ENCODE measurements around the gene NDUFS6.

The NDUFS6 gene

DNA sequence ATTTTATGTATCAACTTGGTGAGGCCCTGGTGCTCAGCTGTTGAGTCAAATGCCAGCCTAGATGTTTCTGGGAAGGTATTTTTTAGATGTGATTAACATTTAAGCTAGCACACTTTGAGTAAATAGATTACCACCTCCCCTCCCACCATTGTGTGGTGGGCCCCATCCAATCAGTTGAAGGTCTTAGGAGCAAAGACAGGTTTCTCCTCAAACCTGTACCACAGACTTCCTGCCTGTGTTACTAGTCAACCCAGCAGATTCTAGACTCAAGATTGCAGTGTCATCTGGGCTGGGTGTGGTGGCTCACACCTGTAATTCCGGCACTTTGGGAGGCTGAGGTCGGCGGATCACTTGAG is 35.3 kb upstream of the NDUFS6 start:
- no peak for ATAC-seq

DNA sequence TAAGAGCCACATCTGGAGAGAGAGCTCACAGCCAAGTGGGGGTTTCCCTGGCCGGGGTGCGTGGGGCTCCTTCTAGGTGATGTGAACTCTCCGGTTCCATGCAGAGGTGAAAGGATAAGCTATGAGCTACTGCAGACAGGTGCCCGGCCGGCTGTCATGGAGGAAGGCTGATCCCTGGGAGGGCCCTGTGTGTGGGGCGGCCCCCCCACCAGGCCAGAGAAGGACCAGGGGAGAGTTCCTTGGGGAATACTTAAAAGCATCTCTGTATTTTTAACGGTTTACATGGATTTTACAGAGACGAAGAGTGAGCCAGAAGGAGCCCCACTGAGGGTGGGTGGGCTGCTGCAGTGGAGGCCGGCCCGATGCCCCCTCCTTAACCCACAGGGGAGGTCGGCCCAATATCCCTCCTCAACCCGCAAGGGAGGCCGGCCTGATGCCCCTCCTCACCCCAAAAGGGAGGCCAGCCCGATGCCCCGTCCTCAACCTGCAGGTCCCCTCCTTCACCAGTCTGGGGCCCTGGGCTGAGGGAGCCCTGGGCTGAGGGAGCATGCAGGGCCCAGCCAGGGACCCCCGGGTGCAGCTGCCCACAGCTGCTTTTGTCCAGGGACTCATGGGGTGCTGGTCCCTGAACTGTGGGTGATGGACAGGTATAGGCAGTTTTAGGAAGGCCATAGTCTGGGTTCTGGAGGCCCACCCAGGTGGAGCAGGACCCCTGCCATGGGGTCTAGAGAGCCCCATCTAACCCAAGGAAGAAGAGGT is 33.5 kb upstream of the NDUFS6 start:
- ATAC-seq, result no peak

DNA sequence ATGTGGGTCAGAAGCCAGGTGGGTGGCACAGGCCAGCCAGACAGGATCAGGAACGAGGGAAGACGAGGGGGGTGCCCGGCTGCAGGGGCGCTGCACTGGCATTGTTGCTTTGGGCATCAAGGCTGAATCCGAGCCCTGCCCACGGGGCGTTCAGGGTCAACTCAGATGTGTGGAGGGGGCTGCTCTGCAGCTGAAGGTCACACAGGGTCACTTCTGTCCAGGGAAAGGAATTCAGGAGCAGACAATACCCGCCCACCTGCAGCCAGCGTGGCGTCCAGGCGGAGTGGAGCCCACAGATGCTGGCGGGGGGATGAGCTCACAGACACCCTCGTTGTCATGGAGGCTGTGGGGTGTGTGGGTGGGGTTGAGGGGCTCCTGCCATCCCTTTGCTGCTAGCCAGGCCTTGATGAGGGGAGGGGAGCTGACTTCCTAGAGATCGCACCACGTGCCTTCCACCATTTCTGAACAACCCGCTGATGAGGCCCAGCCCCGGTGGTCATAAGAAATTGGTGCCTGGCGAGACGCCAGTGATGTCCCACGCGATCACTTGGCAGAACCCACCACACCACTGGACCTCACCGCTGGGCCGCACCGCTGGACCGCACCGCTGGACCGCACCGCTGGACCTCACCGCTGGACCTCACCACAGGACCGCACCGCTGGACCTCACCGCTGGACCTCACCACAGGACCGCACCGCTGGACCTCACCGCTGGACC is 32.8 kb upstream of the NDUFS6 start:
- ATAC-seq, result no peak

DNA sequence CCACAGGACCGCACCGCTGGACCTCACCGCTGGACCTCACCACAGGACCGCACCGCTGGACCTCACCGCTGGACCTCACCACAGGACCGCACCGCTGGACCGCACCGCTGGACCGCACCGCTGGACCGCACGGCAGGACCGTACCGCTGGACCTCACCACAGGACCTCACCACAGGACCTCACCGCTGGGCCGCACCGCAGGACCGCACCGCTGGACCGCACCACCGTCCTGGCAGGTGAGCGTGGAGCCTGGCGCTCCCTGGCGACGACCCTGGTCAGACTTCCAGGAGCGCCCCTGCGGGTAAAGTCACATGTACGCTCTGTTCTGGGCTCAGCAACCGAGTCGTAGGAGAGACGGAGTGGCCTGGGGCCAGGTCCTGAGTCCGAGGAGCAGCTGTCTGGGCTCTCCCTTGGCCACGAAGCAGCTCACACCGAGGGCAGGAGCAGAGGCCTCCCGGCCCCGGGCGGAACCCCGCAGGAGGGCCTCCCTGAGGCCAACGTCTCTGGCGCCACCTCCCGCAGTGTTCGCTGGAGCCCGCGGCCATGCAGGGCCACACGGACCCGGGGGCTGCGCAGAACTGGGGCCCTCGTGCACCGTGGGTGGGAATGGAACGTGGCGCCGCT is 32.1 kb upstream of the NDUFS6 start:
- ATAC-seq, result no peak

DNA sequence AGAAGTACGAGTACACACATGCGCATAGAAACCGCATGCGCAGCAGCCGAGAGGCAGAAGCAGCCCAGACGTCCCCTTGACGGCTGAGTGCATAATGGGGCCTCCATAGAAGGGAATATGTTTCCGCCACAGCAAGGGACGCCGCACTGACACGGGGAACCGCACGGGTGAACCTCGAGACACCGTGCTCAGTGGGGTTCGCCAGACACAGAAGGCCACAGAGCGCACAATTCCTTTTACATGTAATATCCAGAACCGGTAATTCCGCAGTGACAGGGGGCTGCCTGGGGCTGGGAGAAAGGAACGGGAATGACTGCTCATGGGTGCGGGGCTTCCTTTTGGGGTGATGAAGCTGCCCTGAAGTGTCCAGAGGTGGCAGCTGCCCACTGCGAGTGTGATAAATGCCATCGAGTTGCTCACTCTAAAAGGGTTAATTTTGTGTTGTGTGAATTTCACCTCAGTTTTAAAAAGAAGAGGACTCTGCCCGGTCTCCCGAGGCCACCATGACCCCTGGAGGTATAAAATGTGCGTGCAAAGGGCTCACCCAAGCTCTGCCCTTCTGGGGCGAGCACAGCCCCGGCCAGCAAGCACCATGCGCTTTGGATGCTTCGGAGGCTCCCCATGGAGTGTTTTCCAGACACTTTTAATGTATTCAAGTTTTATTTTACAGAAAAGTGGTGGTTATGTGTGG is 31.3 kb upstream of the NDUFS6 start:
- ATAC-seq, result no peak

DNA sequence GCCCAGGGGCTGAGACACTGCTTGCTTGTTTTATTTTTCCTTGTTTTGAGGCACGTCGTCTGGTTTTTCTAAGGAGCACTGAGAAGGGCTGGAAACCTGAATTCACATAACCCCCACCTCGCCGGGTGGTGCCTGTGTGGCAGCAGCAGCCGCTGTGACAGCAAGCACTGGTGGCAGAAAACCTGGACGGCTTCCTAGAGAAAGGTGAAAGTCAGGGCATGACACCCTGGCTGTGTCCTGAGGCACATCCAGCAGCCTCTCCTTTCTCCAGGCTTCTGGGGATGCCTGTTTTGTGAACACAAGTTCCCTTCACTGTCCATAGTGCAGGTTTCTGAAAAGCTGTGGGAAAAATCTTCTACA is 30.8 kb upstream of the NDUFS6 start:
- no peak for ATAC-seq

DNA sequence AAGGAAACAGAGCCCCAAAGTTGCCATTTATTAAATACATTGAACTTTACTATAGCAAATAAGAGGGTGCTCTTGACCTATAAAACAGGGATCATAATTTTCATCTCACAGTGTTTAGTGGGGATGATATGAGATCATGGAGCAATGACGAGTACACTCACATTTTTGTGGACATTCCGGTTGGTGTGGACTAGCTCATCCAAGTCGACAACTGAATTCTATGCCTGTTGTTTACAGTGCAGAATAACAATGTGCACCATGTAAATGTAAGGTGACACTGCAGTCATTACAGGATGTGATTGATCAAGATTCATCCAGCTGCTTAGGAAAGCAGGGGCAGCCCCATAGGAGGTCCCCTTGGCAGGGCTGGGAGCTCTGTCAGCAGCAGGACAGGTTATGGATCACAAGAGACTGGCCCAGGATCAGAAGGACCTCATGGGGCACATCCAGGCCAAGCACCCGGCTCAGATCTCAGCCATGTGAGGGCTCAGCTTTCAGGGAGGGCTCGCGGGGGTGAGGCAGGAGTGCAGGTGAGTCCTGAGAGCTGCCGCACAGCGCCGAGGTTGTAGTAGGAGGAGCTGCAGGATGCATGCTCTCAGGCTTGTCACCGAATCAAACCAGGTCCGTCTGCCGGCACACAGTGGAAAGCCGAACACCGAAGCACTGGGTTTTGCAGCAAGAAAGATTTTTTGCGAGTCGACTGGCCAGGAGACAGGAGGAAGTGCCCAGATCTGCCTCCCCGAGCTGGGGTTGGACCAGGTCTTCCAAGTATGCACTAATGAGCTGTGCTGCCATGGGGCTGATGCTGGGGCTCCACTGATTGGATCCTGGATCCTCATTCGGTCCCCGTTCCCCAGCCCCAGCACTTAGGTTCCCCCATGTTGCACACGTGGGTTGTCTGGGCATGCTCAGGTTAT is 29.8 kb upstream of the NDUFS6 start:
- ATAC-seq, result no peak

DNA sequence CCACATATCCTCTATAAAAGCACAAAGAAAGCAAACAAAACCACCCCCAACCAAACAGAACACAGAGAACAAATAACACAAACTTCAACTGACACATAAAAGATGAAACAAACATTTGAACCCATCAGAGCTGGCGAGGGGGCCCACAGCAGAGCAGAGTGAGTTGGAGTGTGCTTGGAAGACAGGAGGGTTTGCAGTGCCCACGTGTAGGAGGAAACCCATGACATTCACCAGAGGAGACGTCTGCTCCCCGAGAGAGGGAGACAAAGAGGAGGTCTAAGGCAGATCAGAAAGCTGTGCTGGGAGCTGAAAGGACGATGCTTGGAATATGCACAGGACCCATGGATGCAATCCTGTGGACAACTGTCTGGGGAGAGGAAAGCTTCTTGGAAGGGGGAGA is 28.6 kb upstream of the NDUFS6 start:
- ATAC-seq, result no peak

DNA sequence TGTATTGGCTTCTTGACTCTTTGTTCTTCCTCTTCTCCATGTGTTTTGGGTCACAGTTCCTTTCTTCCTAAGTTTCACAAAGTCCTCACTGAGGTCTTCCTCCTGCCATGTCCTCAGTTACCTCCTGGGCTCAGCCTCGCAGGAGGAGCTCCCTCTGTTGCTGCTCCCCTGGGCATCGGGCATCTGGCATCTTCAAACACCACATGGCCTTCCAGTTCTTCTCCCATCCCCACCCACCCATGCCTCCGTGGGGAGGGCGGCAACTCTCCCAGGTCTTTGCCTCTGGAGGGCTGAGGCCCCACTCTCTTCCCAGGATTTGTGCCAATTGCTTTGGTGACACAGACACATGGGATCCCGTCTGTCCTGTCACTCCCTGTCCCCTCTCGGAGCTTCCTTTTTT is 24.4 kb upstream of the NDUFS6 start:
- no peak for ATAC-seq

DNA sequence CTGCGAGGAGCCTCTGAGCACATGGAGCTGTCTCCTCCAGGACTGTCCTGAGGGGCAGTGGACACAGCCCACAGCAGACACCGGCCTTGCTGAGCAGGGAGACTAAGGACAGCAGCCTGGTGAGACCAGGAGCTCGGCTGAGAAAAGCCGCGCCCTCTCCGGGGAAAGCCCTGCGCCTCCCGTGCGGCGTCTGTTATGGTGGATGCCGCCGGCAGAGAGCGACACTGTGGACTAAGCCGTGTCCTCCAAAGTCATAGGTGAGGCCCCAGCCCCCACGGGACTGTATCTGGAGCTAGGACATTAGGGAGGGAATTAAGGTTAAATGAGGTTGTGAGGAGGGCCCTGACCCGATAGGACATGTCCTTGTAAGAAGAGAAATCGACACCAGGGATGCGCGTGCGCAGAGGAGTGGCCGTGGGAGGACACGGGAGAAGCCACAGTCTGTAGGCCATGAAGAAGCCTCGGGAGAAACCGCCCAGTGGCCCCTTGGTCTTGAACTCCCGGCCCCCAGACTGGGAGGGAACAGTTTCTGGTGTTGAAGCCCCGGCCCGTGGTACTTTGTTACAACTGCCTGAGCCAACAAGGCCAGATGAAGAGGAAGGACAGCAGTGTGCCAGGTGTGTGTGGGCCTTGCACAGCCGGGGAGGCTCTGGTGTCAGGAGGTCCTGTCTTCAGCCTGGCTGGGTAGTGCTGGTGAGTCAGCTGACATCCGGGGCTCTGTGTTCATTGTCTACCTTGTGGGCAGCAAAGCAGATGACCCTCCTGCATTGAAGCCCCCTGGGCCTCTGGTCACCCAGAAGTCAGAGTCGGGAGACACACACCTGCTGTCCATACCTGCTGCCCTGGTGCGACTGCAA is 23.7 kb upstream of the NDUFS6 start:
- no peak for ATAC-seq

DNA sequence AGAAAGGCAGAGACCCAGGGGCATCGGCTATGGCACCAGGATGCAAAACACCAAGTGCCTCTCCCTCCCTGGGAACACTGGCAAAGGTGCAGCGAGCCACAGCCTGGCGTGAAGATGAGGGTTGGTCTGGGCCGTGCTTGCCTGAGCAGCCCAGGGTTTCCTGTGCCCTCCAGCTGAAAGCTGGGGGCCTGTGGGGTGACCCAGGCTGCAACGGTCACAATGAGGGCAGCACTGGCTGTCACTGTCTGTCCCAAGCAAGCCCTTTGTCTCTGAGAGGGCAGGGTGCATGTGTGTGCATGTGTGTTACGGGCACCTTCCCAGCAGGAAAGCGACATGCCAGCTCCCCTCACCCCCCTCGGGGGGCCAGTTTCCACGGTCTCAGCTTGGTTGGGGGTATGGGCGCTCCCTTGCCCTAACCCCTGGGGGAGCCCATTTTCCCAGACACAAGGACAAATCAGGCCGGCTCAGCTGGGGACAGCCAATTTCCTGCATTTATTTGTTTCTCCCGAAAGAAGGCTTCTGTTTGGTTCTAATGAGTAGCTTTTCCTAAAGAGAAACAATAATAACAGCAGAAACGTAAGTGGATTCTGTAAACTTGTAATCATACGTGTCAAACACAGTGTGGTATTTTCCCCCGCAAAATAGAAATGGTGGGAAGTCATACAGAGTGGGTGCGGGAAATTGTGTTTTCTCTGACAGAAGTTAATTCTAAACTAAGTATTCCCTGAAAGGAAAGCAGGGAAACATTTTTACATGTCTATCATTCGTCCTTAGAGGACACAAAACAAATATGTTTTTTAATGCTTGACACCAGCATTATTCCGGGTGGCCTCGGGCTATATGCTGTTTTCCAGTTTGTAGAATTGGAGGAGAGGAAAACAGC is 22.8 kb upstream of the NDUFS6 start:
- no peak for ATAC-seq

DNA sequence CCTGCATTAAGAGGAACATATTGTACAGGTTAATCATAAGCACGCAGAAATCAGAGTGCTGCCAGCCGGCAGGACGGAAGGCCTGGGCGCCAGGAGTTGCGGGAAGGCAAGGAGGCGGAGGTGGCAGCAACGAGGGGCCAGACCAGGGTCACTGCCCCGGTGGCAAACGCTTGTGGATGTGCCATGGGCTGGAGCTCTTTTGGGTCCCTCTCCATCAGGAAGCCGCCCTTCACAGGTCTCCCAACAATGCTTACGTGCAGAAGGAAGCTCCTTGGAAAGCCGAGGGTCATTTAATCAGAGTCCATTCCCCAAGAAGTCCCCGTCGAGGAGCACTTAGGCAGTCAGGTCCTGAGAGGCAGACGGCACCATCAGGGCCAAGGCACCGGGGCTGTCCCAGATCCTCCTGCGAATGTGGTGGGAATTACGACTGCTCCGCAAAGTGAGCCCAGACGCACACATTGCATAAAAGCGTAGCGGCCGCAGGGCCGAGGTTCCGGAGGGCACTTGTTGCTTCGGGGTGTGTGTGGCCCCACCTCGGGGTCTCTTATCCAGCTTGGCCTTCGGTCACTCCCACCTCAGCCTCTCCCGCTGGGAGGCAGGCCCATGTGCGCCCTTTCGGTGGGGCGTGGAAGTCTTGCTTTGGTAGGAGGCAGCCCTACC is 22.1 kb upstream of the NDUFS6 start:
- no peak for ATAC-seq

DNA sequence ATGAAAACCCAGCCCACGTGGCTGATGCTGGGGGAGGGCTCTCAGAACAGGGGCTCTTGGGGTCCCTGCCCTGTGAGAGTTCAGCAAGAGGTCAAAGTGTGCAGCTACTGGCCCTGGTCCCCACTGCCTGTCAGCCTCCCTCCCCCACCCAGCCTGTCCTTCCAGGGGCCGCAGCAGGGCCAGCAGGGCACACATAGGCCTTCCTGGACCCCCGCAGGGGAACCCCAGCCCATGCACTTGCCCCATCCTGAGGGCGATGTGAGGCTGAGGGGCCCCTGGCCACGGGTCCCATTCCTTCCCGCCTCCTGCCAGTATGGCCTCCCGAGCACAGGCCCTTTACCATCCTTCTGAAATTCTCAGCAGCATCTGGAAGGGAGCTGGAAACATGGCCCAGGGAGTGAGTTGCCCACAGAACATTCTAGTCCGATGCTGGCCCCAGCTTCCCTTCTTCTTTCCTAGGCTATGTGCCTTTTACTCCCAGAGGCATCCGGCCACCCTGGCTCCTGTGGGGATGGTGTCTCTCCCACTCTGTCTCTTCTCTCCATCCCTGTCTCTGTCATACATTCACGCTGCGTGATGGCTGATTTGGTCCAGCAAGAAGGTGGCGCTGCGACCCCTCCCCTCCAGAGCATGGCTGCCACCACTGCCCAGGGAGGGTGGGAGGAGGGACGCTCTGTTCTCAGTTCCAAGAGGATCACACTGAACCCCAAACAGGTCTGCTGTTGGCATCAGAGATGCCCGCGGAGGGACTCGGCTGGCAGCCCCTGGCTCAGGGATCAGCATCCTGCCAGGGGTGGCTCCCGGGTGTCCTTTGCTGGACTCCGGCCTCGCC is 21.2 kb upstream of the NDUFS6 start:
- ATAC-seq, result no peak

DNA sequence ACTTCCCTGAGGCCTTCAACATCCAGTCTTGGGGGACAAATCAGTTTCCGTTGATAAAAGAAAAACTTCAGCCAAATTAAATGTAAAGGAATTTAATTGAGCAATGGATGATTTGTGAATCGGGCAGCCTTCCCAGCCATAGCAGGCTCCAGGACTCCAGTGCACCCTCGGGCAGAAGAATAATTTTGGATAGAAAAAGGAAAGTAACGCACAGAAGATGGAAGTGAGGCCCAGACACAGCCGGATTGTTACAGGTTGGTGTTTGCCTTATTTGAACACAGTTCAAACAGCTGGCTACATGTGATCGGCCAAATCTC is 20.6 kb upstream of the NDUFS6 start:
- ATAC-seq, result no peak

DNA sequence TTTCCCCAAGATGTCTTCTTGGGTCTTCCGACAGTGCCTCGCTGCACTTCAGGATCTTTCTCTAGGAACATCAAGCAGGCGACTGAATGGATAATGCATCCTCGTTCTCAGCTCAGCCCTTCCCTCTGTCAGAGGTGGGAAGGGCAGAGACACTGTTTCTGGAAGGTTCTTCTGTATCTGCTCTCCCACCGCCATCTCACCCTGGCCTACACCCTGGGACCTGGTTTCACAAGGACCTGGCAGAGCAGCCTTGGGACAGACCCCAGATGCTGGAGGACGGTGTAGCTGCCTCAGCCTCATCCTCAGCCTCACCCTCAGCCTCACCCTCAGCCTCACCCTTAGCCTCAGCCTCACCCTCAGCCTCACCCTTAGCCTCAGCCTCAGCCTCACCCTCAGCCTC is 20.1 kb upstream of the NDUFS6 start:
- ATAC-seq, result no peak

DNA sequence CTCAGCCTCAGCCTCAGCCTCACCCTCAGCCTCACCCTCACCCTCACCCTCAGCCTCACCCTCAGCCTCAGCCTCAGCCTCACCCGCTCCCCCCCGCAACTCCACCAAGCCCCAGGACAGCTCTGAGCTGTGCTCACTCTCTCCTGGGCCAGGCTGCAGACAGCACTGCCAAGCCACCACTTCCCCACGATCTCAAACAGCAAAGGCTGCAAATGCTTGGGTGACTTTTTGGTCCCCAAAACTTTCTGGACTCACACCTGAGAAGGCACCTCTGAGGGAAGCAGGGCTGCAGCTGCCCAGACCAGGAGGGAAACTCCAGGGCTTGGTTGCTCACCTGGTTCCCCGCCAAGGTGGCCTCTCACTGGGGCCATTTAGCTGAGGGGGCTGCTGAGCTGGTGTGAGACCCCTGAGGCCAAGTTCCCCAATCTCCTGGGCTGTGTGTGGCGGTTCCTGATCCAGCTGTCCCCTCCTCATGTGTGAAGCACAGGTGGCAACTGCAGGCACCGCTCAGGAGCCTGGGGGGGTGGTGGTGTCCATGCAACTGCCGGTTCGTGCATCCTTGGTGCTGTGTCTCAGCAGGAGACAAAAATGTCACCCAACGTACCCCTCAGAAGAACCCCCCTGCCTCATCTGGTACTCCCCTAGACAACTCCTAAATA is 19.4 kb upstream of the NDUFS6 start:
- ATAC-seq, result no peak

DNA sequence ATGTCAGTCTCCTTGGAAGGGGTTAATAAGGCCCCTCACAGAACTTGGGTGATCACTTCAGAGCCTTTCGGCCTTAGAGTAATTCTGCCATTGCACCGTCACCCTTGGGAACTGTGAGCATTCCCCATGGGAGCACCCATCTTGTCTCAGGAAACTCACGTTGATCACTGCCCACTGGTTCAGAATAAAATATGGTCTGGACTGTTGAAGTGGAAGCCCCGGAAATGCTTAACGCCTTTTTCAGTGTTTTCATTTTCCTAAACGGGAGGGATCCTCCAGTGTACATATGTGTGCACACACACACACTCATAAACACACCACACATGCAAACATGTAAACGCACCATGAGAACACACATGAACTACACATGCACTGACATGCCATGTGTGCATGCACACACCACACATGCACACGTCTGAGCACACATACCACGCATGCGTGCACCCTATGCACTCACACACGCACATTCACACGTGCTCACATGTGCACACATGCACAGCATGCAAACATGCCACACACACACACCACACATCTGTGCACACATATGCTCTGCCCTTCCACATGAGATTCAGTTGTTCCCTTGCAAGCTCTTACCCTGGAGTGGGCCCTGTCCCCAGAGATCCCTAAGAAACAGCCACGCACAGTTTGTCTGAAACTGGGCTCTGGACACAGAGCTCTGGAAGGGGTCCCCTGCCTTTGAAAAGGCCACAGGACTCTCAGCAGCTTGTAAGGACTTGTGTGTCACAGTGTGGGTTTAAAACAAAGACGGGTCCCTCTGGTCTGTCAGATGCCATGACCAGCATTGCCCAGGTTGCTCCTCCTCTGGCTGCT is 18.6 kb upstream of the NDUFS6 start:
- no peak for ATAC-seq

DNA sequence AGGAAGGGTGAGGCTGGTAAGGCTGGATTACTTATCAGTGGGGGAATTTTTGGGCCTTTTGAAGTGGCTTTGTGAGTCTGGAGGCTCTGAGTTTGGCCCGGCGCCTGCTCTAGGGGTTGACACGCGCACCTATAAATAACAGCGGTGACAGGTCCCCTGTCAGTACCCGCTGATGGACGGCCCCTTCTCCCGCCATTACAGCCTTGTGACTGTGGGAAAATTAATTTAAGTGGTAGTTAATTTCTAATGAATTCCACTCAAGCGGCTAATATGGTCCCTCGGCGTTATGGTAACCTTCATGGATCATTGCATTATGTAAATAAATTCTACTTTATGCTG is 18.0 kb upstream of the NDUFS6 start:
- peak in 1 of 2 donors; percentile 27 for ATAC-seq
